ENCODE results near the gene EEFSEC.

The EEFSEC gene, protein sequence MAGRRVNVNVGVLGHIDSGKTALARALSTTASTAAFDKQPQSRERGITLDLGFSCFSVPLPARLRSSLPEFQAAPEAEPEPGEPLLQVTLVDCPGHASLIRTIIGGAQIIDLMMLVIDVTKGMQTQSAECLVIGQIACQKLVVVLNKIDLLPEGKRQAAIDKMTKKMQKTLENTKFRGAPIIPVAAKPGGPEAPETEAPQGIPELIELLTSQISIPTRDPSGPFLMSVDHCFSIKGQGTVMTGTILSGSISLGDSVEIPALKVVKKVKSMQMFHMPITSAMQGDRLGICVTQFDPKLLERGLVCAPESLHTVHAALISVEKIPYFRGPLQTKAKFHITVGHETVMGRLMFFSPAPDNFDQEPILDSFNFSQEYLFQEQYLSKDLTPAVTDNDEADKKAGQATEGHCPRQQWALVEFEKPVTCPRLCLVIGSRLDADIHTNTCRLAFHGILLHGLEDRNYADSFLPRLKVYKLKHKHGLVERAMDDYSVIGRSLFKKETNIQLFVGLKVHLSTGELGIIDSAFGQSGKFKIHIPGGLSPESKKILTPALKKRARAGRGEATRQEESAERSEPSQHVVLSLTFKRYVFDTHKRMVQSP

DNA sequence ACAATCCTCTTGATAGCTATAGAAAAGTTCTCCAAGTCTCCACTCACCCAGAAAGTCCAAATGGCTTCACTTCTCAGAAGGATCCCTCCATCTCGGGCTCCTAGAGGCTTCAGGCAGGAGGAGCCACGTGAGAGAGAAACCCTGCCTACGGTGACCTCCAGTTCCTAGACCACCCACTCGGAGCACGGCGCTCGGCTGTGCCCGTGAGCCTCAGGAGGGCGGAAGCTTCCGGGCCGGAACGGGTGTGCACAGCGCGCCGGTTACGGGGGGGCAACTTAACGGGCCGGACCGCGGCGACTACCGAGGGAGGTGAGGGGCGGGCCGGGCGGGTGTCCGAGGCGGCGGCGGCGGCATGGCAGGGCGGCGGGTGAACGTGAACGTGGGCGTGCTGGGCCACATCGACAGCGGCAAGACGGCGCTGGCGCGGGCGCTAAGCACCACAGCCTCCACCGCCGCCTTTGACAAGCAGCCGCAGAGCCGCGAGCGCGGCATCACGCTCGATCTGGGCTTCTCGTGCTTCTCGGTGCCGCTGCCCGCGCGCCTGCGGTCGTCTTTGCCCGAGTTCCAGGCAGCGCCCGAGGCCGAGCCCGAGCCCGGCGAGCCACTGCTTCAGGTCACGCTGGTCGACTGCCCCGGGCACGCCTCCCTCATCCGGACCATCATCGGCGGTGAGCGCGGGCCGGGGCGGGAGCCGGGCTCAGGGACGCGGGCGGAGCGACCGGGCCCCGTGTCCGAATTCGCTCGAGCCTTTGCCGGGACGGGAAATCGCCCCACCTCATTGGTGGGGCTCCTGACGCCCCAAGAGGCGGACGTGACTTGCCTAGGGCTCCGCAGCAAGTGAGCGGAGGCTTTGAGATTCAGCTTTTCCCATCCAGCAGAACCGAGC lies at the start of gene EEFSEC:
TSS of gene EEFSEC (plus strand) at position 326 of the 886 bp plus-strand sequence. CDS start at position 353, 27 bp downstream.
- DNase-seq: peak; percentile 73

DNA sequence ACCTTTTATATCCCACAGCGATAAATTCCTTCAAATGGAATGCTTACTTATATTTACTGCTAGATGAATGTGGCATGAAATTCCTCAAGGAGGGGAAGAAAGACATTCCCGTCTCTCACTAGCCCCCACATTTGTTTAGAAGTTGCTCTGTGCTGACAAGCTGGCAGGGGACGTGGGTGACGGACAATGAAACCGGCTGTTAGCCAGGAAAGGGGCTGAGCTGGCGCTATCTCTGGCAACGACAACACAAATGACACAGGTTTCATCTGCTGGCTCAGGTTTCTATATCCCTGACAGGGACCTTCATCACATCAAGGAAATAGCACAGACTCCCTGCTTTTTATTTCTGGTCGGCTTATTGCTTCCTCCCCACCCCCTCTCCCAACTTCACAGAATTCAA lies 45.4 kb upstream of the EEFSEC start:
- DNase-seq: no peak

GRCh38 chr3:128111147-128111546 lies 42.1 kb upstream of the EEFSEC start:
- DNase-seq: no peak

DNA sequence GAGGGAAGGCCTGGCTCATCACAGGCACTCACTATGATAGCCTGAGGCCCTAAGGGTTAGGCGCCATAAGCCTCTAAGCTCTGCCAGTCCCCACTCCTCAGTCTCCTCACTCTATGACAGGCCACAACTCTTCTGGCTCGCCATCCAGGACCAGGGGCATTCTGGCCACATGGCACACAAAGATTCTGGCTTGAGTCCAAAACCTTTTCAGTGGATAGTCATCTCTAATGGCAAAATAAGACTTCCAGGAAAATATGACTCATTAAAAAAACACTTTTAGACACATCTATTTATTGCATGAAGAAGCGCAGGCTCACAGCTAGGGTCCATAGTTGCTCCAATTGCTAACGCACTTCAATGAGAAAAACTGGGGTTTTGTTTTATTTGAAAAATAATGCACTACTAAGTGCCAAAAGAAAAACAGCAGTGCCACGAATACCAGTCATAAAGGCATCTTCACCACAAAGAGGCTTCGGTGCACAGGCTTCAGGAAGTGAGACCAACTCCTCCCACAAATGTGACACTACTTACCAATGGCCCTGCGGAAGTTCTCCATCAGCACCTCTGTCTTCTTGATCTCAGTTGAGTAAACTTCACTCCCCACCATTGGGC lies 40.8 kb upstream of the EEFSEC start:
- no peak for DNase-seq

- no peak for DNase-seq
Measured at GRCh38 chr3:128113817-128114794, 39.2 kb upstream of the EEFSEC start.

DNA sequence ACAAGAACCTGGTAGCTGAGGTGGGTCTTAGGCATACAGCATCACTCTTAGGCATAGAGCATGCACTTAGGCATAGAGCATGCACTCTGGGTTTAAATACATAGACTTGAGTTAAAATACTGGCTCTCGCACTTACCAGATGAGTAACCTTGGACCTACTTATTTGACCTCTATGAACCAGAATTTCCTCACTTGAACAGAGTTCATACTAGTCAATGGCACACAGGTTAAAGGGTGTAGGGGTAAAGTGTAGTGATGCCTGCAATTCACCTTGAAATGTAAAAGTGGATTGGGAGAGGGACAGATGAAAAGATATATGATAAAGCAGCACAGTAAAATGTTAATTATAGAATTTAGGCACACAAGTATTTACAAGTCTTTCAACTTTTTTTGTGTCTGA lies 31.3 kb upstream of the EEFSEC start:
- DNase-seq: no peak

GRCh38 chr3:128123156-128123537 lies 30.1 kb upstream of the EEFSEC start:
- no peak for DNase-seq

DNA sequence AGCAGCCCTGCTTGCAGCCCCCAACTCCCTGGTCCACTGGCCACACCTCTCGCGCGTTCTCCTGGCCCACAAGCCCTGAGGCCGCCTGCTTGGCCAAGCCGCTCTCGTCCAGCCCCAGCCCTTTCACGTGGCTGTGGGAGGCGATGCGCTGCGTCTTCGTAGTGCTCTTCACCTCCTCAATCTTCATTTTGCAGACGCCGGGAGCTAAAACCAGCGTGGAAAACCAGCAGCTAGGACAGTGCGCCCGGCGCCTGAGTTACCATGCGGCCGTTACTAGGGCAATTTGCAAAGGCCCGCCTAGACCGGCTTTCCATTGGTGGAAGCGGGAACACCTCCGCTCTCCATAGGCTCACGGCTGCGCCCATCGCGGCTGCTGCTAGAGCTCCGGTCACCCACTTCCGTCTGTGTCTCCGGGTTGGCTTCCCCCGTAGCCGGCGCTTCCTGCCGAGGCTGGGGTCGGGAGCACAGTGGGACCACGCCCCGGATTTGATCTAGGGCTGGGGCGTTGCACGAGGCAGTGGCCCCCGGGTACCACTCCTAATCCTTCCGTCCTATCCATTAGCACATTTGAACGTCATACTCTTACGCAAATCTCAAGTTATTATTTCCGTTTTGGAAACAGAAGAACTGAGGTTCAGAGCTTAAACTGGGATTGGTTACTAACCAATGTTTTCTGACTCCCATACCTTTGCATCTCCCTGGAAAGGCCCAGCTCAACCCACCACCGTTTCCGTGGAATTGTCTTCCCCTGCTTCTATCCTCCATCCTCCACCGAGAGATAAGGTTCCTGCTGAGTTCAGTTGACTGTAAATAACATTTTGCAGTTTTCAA lies 29.5 kb upstream of the EEFSEC start, which contains the start of gene RUVBL1:
TSS of gene RUVBL1 (minus strand) at position 275 of the 831 bp plus-strand sequence. CDS start at position 187, 88 bp downstream.
- peak; percentile 98 for DNase-seq

- no peak for DNase-seq
Measured at GRCh38 chr3:128127236-128127635, 26.0 kb upstream of the EEFSEC start.

DNA sequence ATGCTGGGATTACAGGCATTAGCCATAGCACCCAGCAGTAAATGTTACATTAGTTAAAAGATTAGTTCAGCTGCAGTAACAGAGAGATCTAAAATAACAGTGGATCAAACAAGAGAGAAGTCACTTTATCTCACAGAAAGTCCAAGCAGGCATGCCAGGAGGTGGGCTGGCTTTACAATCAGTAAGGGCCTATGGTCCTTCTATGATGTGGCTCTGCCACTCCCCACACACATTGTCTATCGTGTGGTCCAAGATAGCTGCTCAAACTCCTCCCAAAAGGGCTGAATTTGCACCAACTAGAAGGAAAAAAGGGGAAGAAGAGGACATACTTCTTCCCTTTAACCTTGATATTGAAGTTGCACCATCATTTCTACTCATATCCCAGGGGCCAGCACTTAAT lies 25.0 kb upstream of the EEFSEC start:
- DNase-seq: no peak

DNA sequence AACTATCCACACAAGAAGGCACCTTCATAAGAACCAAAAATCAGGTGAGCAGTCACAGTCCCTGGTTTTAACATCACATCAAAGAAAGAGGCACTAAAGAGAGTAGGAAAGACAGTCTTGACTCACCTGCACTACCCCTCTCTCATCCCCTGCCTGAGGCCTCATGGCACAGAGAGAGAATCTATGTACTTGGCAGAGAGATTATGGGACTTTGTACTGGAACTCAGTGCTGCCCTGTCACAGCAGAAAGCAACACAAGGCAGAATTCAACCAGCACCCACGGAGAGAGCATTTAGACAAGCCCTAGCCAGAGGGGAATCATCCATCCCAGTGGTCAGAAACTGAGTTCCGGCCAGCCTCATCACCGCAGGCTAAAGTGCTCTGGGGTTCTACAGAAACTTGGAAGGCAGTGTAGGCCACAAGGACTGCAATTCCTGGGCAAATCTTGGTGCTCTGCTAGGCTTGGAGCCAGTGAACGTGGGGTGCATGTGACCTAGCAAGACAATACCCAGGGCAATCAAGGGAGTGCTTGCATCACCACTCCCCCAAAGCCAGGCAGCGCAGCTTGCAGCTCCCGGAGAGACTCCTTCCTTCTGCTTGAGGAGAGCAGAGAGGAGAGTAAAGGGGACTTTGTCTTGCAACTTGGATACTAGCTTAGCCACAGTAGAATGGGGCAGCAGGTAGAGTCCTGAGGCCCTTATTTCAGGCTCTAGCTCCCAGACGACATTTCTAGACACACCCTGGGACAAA lies 21.2 kb upstream of the EEFSEC start:
- DNase-seq: no peak

GRCh38 chr3:128133273-128133883 lies 19.9 kb upstream of the EEFSEC start:
- DNase-seq: no peak

DNA sequence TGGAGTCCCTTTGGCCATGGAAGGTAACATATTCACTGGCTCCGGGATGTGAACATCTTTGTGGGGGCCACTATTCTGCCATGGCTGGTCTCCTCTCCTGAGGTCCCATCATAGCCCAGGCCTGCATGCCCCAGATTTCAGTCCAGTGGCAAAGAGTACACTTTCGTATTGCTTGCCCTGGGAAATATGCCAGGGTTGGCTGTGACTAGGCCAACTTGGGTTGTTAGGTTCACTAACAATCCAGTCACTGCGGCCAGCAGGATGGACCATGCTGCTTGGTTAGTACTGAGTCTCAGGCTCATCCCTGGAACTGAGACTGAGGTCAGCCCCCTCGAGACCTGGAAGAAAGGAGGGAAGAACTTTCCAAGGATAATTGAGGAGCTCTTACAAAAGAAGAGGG lies 9.8 kb upstream of the EEFSEC start:
- no peak for DNase-seq

DNA sequence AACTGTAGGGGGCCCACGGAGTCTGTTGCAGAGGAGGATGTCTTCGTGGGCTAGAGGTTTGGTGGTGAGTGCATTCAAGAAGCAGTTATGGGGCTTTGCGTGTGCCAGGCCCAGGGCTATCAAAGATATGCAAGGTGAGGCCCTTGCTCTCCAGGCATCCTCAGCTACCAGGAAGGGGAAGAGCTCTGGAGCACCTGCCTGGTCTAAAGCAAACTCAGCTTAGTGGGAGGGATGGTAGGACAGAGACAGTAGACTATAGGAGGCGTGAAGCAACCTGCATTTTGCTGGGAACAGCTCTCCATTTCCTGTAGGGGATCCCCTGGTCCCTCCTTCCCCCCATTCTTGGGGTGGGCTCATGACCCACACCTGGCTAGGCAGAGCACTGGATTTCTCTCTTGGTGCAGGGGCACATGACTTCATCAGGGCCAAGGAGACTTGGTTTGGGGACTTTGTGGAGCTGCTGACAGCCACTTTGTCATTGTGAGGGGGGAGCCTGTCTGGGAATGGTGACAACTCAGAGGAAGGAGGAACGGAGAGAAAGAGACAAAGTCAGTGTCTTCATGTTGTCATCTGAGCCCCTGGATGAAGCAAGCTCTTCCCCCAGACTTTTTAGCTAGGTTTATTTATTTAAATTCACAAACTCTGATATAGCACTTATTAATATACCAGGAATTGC lies 8.6 kb upstream of the EEFSEC start:
- no peak for DNase-seq

DNA sequence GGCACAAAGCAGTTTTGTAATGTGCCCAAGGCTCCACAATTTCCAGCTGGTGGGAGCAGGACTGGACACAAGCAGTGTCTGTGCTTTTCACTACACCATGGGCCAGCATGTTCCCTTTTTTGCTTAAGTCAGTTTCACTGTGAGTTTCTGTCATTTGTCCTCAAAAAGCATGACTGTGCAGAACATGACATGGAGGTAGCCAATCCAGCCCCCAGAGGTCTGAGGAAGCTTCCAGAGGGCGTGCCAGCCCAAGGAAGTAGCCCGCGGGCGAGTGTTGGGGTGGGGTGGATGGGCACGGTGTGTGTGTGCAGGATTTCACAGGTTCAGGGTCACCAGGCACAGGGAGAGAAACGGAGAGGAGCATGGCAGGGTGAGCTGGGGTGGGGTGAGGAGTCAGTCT lies 8.0 kb upstream of the EEFSEC start:
- DNase-seq: no peak

GRCh38 chr3:128146201-128146600 lies 7.1 kb upstream of the EEFSEC start:
- DNase-seq: no peak

- no peak for DNase-seq
Measured at GRCh38 chr3:128149650-128150049, 3.6 kb upstream of the EEFSEC start.

DNA sequence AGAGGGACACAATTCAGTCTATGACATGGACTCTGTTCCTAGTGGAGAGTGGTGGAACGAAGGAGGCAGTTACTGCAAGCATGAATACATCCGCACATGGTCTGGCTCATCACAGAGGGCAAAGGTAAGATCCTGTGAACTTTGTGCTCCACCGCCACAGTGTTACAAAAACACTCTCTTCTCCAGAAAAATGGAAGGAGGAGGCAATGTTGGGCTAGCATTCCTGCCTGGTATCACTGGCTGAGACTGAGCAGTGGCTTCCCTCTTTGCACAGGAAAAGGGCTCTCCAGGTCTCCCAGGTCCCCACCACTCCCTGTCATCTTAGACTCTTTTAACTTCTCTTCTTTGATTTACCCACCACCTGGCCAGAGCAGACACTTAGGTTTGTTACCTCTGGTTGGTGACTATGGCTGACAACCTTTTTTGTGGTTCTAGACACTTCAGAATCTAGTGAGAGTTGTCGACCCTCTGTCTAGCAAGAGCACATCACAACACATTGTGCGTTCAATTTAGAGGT lies 1.5 kb upstream of the EEFSEC start:
- DNase-seq: no peak
